ENCODE data around the gene ACO1. TPM values are rescaled to one million over a fixed set of nuclear protein-coding genes. Genes with fewer than 3 reads are reported as not detected.

The ACO1 gene
- total and polyA plus RNA-seq, 9 of the 15 experiments (the other 6 are each of a cell fraction or from before 2014, with no cell fraction given) = 0.96 to 29.7 (median 16.9) TPM

DNA sequence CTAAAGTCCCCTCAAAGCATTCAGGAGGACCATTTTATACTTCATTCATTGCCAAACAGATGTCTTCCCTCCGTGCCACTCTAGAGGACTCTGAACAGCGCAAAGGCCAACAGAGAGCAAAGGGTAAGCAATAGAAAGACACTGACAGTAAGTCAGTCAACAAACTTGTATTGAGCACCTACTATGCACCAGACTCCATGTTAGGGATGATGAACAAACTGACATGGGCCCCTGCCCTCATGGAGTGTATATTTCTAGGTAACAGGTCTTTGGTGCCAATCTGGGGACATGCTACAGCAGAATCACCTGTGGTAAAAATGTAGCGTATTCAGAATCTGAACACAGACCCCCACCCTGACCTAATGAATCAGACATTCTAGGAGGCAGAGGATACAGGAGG is 3.5 kb upstream of the ACO1 start (continued):
- TF ChIP-seq, protein P1, sequence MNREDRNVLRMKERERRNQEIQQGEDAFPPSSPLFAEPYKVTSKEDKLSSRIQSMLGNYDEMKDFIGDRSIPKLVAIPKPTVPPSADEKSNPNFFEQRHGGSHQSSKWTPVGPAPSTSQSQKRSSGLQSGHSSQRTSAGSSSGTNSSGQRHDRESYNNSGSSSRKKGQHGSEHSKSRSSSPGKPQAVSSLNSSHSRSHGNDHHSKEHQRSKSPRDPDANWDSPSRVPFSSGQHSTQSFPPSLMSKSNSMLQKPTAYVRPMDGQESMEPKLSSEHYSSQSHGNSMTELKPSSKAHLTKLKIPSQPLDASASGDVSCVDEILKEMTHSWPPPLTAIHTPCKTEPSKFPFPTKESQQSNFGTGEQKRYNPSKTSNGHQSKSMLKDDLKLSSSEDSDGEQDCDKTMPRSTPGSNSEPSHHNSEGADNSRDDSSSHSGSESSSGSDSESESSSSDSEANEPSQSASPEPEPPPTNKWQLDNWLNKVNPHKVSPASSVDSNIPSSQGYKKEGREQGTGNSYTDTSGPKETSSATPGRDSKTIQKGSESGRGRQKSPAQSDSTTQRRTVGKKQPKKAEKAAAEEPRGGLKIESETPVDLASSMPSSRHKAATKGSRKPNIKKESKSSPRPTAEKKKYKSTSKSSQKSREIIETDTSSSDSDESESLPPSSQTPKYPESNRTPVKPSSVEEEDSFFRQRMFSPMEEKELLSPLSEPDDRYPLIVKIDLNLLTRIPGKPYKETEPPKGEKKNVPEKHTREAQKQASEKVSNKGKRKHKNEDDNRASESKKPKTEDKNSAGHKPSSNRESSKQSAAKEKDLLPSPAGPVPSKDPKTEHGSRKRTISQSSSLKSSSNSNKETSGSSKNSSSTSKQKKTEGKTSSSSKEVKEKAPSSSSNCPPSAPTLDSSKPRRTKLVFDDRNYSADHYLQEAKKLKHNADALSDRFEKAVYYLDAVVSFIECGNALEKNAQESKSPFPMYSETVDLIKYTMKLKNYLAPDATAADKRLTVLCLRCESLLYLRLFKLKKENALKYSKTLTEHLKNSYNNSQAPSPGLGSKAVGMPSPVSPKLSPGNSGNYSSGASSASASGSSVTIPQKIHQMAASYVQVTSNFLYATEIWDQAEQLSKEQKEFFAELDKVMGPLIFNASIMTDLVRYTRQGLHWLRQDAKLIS (CRISPR knock-in tag; IDR thresholded peaks at IDR 0.05) = no peak
- TF ChIP-seq BHLHE40 (IDR thresholded peaks at IDR 0.05; ENCODE audit: low read length) = no peak
- no peak for TF ChIP-seq POLR2B (IDR thresholded peaks at IDR 0.05; ENCODE audit: low read depth, partially characterized antibody)
- TF ChIP-seq HEY1 (CRISPR knock-in tag; IDR thresholded peaks at IDR 0.05; ENCODE audit: borderline replicate concordance) = no peak
- TF ChIP-seq, protein P2, sequence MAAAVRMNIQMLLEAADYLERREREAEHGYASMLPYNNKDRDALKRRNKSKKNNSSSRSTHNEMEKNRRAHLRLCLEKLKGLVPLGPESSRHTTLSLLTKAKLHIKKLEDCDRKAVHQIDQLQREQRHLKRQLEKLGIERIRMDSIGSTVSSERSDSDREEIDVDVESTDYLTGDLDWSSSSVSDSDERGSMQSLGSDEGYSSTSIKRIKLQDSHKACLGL (CRISPR knock-in tag; IDR thresholded peaks at IDR 0.05; ENCODE audit: borderline replicate concordance, poor library complexity, severe bottlenecking) = no peak
- no peak for TF ChIP-seq KDM2B (CRISPR knock-in tag; IDR thresholded peaks at IDR 0.05)

All from K562 (cell line).